PFSK-1 (cell line): ENCODE data around the gene SLC25A4.

Source experiments
- POLR2AphosphoS5 ChIP-seq: IDR thresholded peaks from 2 replicates; pipeline ENCODE4 v1.6.1; 2012; ENCODE audit warnings: low read depth, mild to moderate bottlenecking, control low read depth, low read length, moderate library complexity
- SIN3A ChIP-seq: IDR thresholded peaks from 2 replicates; pipeline ENCODE4 v1.6.1; 2012; ENCODE audit warnings: mild to moderate bottlenecking, low read length, moderate library complexity, borderline replicate concordance; ENCODE audit not compliant: insufficient read depth
- TAF1 ChIP-seq: IDR thresholded peaks from 2 replicates; pipeline ENCODE4 v1.6.1; 2012; ENCODE audit warnings: low read length, control low read depth, borderline replicate concordance; ENCODE audit not compliant: insufficient read depth
- TF ChIP-seq, protein P1 (sequence below), 2 experiments: IDR thresholded peaks; 2 replicates each; pipeline versions ENCODE4 v1.6.1 to v1.8.0; 2011 to 2012; ENCODE audit warnings: low read depth in 2 of 2, low read length in 2 of 2, control low read depth in 1 of 2, inconsistent platforms in 1 of 2, mild to moderate bottlenecking in 1 of 2, moderate library complexity in 1 of 2; ENCODE audit not compliant: insufficient read depth in 1 of 2

GRCh38 chr4:185144601-185145240 lies 1.7 kb downstream of the SLC25A4 start:
- no peak for TF ChIP-seq TAF1
- TF ChIP-seq, protein P1, sequence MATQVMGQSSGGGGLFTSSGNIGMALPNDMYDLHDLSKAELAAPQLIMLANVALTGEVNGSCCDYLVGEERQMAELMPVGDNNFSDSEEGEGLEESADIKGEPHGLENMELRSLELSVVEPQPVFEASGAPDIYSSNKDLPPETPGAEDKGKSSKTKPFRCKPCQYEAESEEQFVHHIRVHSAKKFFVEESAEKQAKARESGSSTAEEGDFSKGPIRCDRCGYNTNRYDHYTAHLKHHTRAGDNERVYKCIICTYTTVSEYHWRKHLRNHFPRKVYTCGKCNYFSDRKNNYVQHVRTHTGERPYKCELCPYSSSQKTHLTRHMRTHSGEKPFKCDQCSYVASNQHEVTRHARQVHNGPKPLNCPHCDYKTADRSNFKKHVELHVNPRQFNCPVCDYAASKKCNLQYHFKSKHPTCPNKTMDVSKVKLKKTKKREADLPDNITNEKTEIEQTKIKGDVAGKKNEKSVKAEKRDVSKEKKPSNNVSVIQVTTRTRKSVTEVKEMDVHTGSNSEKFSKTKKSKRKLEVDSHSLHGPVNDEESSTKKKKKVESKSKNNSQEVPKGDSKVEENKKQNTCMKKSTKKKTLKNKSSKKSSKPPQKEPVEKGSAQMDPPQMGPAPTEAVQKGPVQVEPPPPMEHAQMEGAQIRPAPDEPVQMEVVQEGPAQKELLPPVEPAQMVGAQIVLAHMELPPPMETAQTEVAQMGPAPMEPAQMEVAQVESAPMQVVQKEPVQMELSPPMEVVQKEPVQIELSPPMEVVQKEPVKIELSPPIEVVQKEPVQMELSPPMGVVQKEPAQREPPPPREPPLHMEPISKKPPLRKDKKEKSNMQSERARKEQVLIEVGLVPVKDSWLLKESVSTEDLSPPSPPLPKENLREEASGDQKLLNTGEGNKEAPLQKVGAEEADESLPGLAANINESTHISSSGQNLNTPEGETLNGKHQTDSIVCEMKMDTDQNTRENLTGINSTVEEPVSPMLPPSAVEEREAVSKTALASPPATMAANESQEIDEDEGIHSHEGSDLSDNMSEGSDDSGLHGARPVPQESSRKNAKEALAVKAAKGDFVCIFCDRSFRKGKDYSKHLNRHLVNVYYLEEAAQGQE (IDR thresholded peaks at IDR 0.05; ENCODE audit: insufficient read depth in 1 of 2, low read depth in 2 of 2, low read length in 2 of 2), result no peak
- TF ChIP-seq POLR2AphosphoS5, result no peak
- TF ChIP-seq SIN3A, result no peak
